ENCODE measurements around the gene SCAMP3. TPM values are rescaled to one million over a fixed set of nuclear protein-coding genes. Genes with fewer than 3 reads are reported as not detected.

Gene SCAMP3
- total RNA-seq, 1 donor from 2014 or later: 68.9 TPM

GRCh38 chr1:155297384-155297783 lies 35.2 kb upstream of the SCAMP3 start:
- Mint-ChIP-seq H3K27me3 (ENCODE audit: low read depth) (no peaks in the 10 kb centered on the region), H3K4me3 (no peak overlapping the region), H3K9me3 (no peaks in the 10 kb centered on the region), H3K4me1 (peaks cover 9% of the 10 kb centered on the region), H3K27ac (ENCODE audit: unreplicated experiment) (no peak overlapping the region), H3K36me3 (ENCODE audit: low read depth) (no peaks in the 10 kb centered on the region)
- DNase-seq (ENCODE audit: low read depth, low spot score): no peak
- no peak for TF ChIP-seq CTCF (conservative IDR thresholded peaks at IDR 0.05)

- TF ChIP-seq CTCF (conservative IDR thresholded peaks at IDR 0.05): no peak
- Mint-ChIP-seq H3K4me3 (no peak overlapping the region), H3K27me3 (ENCODE audit: low read depth) (no peaks in the 10 kb centered on the region), H3K9me3 (no peaks in the 10 kb centered on the region), H3K36me3 (ENCODE audit: low read depth) (no peaks in the 10 kb centered on the region), H3K4me1 (peaks cover 7% of the 10 kb centered on the region), H3K27ac (ENCODE audit: unreplicated experiment) (no peak overlapping the region)
- DNase-seq (ENCODE audit: low read depth, low spot score): no peak
Measured at GRCh38 chr1:155296661-155297060, 34.5 kb upstream of the SCAMP3 start.

- Mint-ChIP-seq H3K27me3 (ENCODE audit: low read depth) (no peaks in the 10 kb centered on the region), H3K36me3 (ENCODE audit: low read depth) (no peaks in the 10 kb centered on the region), H3K27ac (ENCODE audit: unreplicated experiment) (no peak overlapping the region), H3K4me1 (no peaks in the 10 kb centered on the region), H3K9me3 (no peaks in the 10 kb centered on the region), H3K4me3 (no peak overlapping the region)
- no peak for TF ChIP-seq CTCF (conservative IDR thresholded peaks at IDR 0.05)
- DNase-seq (ENCODE audit: low read depth, low spot score): no peak
Measured at GRCh38 chr1:155295942-155296267, 33.7 kb upstream of the SCAMP3 start.

GRCh38 chr1:155295183-155295941 lies 33.2 kb upstream of the SCAMP3 start:
- DNase-seq (ENCODE audit: low read depth, low spot score): no peak

GRCh38 chr1:155294520-155295182 lies 32.5 kb upstream of the SCAMP3 start:
- TF ChIP-seq CTCF (conservative IDR thresholded peaks at IDR 0.05): no peak
- Mint-ChIP-seq H3K36me3 (ENCODE audit: low read depth) (no peaks in the 10 kb centered on the region), H3K27ac (ENCODE audit: unreplicated experiment) (no peak overlapping the region), H3K4me3 (no peak overlapping the region), H3K27me3 (ENCODE audit: low read depth) (no peaks in the 10 kb centered on the region), H3K9me3 (no peaks in the 10 kb centered on the region), H3K4me1 (no peaks in the 10 kb centered on the region)
- no peak for DNase-seq (ENCODE audit: low read depth, low spot score)

More at GRCh38 chr1:155295183-155295941, 33.2 kb upstream of the SCAMP3 start:
- TF ChIP-seq CTCF (conservative IDR thresholded peaks at IDR 0.05): no peak
- H3K27me3 Mint-ChIP-seq (ENCODE audit: low read depth): no peaks in the 10 kb centered on the region
- H3K9me3 Mint-ChIP-seq: no peaks in the 10 kb centered on the region
- H3K4me1 Mint-ChIP-seq: no peaks in the 10 kb centered on the region
- no peak overlapping the region for H3K4me3 Mint-ChIP-seq
- no peaks in the 10 kb centered on the region for H3K36me3 Mint-ChIP-seq (ENCODE audit: low read depth)
- H3K27ac Mint-ChIP-seq (ENCODE audit: unreplicated experiment): no peak overlapping the region

Data from neural crest cell (in vitro differentiated cells).